Measurements from ENCODE around the gene SLC10A7. TPM values are rescaled to one million over a fixed set of nuclear protein-coding genes. Genes with fewer than 3 reads are reported as not detected.

Gene SLC10A7
- total and polyA plus RNA-seq, 2 experiments from 2014 or later, result 0.81 to 4.3 TPM

DNA sequence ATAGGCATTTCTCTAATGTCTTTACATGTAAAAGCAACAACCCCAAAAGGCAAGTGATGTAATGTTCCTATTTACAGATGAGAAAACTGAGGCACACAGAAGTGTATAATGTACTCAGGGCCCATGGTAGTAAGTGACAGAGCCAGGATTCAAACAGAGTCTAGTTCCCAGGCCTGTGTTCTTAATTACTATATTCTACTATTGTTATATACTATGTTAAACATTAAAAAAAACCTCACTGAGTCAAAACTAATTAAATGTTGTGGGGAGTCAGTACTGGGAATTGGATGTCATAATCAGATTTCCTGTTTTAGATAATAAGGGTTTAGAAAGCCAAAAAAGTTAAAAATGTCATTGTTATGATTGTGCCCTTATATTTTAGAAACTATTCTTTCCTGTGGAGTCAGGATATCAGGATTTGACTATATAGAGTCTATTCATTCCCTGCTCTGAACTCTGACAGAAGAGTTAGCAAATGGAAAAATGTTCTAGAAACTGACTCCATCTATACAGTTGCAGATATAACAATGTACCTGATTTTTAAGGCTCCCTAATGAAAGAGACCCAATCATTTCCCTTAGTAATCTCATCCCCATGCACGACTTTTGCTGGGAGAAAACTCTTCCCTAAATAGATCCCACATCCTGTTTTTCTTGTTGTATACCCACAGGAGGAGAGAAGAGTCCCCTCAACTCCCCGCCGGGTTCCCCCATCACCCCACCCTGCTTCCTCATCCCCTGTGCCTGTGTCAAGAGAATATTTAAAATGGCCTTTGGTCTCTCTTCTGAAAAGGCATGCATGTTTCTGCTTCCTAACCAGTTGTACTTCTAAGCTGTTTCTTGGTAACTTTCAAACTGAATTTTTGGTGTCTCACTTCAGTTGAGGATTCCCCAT is 237.7 kb downstream of the SLC10A7 start:
- no peaks in the 10 kb centered on the region for H4K20me1 ChIP-seq (replicated peaks; ENCODE audit: insufficient read depth)
- H3K27ac Mint-ChIP-seq, result no peak overlapping the region
- no peaks in the 10 kb centered on the region for H3K36me3 Mint-ChIP-seq (ENCODE audit: low read depth)
- no peaks in the 10 kb centered on the region for H3K36me3 ChIP-seq (ENCODE audit: insufficient read depth)
- TF ChIP-seq, protein P1, sequence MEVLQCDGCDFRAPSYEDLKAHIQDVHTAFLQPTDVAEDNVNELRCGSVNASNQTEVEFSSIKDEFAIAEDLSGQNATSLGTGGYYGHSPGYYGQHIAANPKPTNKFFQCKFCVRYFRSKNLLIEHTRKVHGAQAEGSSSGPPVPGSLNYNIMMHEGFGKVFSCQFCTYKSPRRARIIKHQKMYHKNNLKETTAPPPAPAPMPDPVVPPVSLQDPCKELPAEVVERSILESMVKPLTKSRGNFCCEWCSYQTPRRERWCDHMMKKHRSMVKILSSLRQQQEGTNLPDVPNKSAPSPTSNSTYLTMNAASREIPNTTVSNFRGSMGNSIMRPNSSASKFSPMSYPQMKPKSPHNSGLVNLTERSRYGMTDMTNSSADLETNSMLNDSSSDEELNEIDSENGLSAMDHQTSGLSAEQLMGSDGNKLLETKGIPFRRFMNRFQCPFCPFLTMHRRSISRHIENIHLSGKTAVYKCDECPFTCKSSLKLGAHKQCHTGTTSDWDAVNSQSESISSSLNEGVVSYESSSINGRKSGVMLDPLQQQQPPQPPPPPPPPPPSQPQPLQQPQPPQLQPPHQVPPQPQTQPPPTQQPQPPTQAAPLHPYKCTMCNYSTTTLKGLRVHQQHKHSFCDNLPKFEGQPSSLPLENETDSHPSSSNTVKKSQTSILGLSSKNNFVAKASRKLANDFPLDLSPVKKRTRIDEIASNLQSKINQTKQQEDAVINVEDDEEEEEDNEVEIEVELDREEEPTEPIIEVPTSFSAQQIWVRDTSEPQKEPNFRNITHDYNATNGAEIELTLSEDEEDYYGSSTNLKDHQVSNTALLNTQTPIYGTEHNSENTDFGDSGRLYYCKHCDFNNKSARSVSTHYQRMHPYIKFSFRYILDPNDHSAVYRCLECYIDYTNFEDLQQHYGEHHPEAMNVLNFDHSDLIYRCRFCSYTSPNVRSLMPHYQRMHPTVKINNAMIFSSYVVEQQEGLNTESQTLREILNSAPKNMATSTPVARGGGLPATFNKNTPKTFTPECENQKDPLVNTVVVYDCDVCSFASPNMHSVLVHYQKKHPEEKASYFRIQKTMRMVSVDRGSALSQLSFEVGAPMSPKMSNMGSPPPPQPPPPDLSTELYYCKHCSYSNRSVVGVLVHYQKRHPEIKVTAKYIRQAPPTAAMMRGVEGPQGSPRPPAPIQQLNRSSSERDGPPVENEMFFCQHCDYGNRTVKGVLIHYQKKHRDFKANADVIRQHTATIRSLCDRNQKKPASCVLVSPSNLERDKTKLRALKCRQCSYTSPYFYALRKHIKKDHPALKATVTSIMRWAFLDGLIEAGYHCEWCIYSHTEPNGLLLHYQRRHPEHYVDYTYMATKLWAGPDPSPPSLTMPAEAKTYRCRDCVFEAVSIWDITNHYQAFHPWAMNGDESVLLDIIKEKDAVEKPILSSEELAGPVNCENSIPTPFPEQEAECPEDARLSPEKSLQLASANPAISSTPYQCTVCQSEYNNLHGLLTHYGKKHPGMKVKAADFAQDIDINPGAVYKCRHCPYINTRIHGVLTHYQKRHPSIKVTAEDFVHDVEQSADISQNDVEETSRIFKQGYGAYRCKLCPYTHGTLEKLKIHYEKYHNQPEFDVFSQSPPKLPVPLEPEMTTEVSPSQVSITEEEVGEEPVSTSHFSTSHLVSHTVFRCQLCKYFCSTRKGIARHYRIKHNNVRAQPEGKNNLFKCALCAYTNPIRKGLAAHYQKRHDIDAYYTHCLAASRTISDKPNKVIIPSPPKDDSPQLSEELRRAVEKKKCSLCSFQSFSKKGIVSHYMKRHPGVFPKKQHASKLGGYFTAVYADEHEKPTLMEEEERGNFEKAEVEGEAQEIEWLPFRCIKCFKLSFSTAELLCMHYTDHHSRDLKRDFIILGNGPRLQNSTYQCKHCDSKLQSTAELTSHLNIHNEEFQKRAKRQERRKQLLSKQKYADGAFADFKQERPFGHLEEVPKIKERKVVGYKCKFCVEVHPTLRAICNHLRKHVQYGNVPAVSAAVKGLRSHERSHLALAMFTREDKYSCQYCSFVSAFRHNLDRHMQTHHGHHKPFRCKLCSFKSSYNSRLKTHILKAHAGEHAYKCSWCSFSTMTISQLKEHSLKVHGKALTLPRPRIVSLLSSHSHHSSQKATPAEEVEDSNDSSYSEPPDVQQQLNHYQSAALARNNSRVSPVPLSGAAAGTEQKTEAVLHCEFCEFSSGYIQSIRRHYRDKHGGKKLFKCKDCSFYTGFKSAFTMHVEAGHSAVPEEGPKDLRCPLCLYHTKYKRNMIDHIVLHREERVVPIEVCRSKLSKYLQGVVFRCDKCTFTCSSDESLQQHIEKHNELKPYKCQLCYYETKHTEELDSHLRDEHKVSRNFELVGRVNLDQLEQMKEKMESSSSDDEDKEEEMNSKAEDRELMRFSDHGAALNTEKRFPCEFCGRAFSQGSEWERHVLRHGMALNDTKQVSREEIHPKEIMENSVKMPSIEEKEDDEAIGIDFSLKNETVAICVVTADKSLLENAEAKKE (CRISPR knock-in tag; IDR thresholded peaks at IDR 0.05), result no peak
- TF ChIP-seq JUNB (IDR thresholded peaks at IDR 0.05; ENCODE audit: unreplicated experiment) (no peak), POLR2AphosphoS5 (IDR thresholded peaks at IDR 0.05; ENCODE audit: low read depth) (no peak), ZNF331 (CRISPR knock-in tag; IDR thresholded peaks at IDR 0.05; ENCODE audit: low read depth) (no peak), NANOG (IDR thresholded peaks at IDR 0.05; ENCODE audit: borderline replicate concordance) (no peak), CREB1 (CRISPR knock-in tag; IDR thresholded peaks at IDR 0.05; ENCODE audit: low read depth) (no peak)
- TF ChIP-seq, protein P2, sequence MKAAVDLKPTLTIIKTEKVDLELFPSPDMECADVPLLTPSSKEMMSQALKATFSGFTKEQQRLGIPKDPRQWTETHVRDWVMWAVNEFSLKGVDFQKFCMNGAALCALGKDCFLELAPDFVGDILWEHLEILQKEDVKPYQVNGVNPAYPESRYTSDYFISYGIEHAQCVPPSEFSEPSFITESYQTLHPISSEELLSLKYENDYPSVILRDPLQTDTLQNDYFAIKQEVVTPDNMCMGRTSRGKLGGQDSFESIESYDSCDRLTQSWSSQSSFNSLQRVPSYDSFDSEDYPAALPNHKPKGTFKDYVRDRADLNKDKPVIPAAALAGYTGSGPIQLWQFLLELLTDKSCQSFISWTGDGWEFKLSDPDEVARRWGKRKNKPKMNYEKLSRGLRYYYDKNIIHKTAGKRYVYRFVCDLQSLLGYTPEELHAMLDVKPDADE (IDR thresholded peaks at IDR 0.05), result no peak
- TF ChIP-seq, protein P3, sequence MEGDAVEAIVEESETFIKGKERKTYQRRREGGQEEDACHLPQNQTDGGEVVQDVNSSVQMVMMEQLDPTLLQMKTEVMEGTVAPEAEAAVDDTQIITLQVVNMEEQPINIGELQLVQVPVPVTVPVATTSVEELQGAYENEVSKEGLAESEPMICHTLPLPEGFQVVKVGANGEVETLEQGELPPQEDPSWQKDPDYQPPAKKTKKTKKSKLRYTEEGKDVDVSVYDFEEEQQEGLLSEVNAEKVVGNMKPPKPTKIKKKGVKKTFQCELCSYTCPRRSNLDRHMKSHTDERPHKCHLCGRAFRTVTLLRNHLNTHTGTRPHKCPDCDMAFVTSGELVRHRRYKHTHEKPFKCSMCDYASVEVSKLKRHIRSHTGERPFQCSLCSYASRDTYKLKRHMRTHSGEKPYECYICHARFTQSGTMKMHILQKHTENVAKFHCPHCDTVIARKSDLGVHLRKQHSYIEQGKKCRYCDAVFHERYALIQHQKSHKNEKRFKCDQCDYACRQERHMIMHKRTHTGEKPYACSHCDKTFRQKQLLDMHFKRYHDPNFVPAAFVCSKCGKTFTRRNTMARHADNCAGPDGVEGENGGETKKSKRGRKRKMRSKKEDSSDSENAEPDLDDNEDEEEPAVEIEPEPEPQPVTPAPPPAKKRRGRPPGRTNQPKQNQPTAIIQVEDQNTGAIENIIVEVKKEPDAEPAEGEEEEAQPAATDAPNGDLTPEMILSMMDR (conservative IDR thresholded peaks at IDR 0.05; ENCODE audit: low read depth in 2 of 2), result no peak
- no peak overlapping the region for H3K27ac ChIP-seq (ENCODE audit: low read depth)
- no peaks in the 10 kb centered on the region for H3K9me2 ChIP-seq (ENCODE audit: insufficient read depth)
- no peaks in the 10 kb centered on the region for H3K4me1 ChIP-seq (ENCODE audit: insufficient read depth)
- H2AFZ ChIP-seq, result no peak overlapping the region
- no peaks in the 10 kb centered on the region for H3F3A ChIP-seq (replicated peaks; ENCODE audit: low read depth)
- H3K27me3 ChIP-seq (ENCODE audit: insufficient read depth), result no peaks in the 10 kb centered on the region
- no peaks in the 10 kb centered on the region for H3K79me2 ChIP-seq (replicated peaks; ENCODE audit: insufficient read depth)
- H3K4me2 ChIP-seq, result no peak overlapping the region
- no peak overlapping the region for H3K4me3 Mint-ChIP-seq
- H3K9me3 Mint-ChIP-seq, result no peaks in the 10 kb centered on the region
- H3K27me3 Mint-ChIP-seq (ENCODE audit: insufficient read depth, low read depth, poor library complexity), result no peaks in the 10 kb centered on the region
- DNase-seq (ENCODE audit: low spot score) (no peak), ATAC-seq (no peak)
- no peak overlapping the region for H3K4me3 ChIP-seq
- H3K4me1 Mint-ChIP-seq, result no peaks in the 10 kb centered on the region

Data from GM23338 (cell line).